GM12878 (cell line): Measurements from ENCODE around the gene AGAP1. TPM values are rescaled to one million over a fixed set of nuclear protein-coding genes. Genes with fewer than 3 reads are reported as not detected.

Source experiments
- ATAC-seq: fragments of 200-7000 bp; cut with Tn5 transposase; 3 replicates; pipeline ENCODE4 v1.9.1; 2020; ENCODE audit warnings: mild to moderate bottlenecking, moderate library complexity
- BruUV-seq: library from RNA; stranded (reverse); fragments of 400-500 nt; replicated peaks from 2 replicates; lab custom pipeline; 2021; lab: Mats Ljungman, UMichigan
- CTCF ChIA-PET: fragments of 300-600 bp; sonication (Branson Sonifier 250); formaldehyde crosslinking; extraction: SDS; loops from one replicate; lab custom pipeline; 2021; ENCODE audit warnings: inconsistent platforms; lab: Yijun Ruan, JAX
- POLR2A ChIA-PET: fragments of 350-600 bp; formaldehyde crosslinking; extraction: SDS; loops from one replicate; lab custom pipeline; 2021; ENCODE audit warnings: inconsistent platforms; lab: Charles Lee
- RAD21 ChIA-PET: fragments of 300-600 bp; sonication (Branson Sonifier 250); formaldehyde crosslinking; loops from one replicate; lab custom pipeline; 2023; ENCODE audit warnings: antibody characterized with exemption; ENCODE audit not compliant: unreplicated experiment; lab: Charles Lee
- SMC1A ChIA-PET: fragments of 300-600 bp; sonication (Branson Sonifier 250); formaldehyde crosslinking; loops from one replicate; lab custom pipeline; 2023; ENCODE audit not compliant: unreplicated experiment, uncharacterized antibody; lab: Charles Lee
- DNase-seq: peaks from one replicate; pipeline ENCODE4 v3.0.0-alpha.2; 2011; ENCODE audit warnings: low read depth, low spot score
- FAIRE-seq: peaks from 3 replicates; lab custom pipeline; 2011; peaks lifted over from hg19 to GRCh38; lab: Jason Lieb, UNC
- H2AFZ ChIP-seq: 2 replicates; pipeline ENCODE4 v1.6.0; 2011; ENCODE audit warnings: low read depth, low read length, control low read depth; ENCODE audit not compliant: control insufficient read depth
- H3K27ac ChIP-seq: 2 replicates; pipeline ENCODE4 v1.5.1; 2011; ENCODE audit warnings: control low read depth; ENCODE audit not compliant: control insufficient read depth, insufficient read depth
- H3K27me3 ChIP-seq, 2 experiments: replicated peaks in 1 of 2; 2 replicates each; pipeline versions ENCODE4 v1.6.0 to v1.6.1; 2011; ENCODE audit warnings: low read length in 1 of 2; ENCODE audit not compliant: control insufficient read depth in 2 of 2, insufficient read depth in 2 of 2
- H3K36me3 ChIP-seq, 2 experiments: 2 replicates each; pipeline ENCODE4 v1.5.1; 2011; ENCODE audit warnings: low read length in 1 of 2; ENCODE audit not compliant: control insufficient read depth in 2 of 2, insufficient read depth in 2 of 2
- H3K4me1 ChIP-seq: 2 replicates; pipeline ENCODE4 v1.6.1; 2011; ENCODE audit warnings: mild to moderate bottlenecking, low read length, moderate library complexity, mixed read lengths; ENCODE audit not compliant: control insufficient read depth, insufficient read depth
- H3K4me2 ChIP-seq: 2 replicates; pipeline ENCODE4 v1.6.0; 2011; ENCODE audit warnings: control low read depth; ENCODE audit not compliant: control insufficient read depth, insufficient read depth
- H3K4me3 ChIP-seq: fragments of 200-600 bp; sonication (generic); 2 replicates; pipeline ENCODE4 v1.5.1; 2016
- H3K79me2 ChIP-seq: 2 replicates; pipeline ENCODE4 v1.6.0; 2011; ENCODE audit warnings: low read length; ENCODE audit not compliant: control insufficient read depth, insufficient read depth
- H3K9ac ChIP-seq: 2 replicates; pipeline ENCODE4 v1.8.0; 2011; ENCODE audit warnings: low read length, control low read depth, mixed read lengths; ENCODE audit not compliant: control insufficient read depth, insufficient read depth
- H3K9me3 ChIP-seq: replicated peaks from 3 replicates; pipeline ENCODE4 v1.5.1; 2011; ENCODE audit warnings: mild to moderate bottlenecking, low read length; ENCODE audit not compliant: control insufficient read depth, insufficient read depth
- H4K20me1 ChIP-seq: 2 replicates; pipeline ENCODE4 v1.6.0; 2011; ENCODE audit not compliant: control insufficient read depth, insufficient read depth
- BACH1 ChIP-seq: fragments of 450-650 bp; IDR thresholded peaks from 2 replicates; pipeline ENCODE4 v1.6.1; 2017; ENCODE audit warnings: mild to moderate bottlenecking, borderline replicate concordance
- FOS ChIP-seq: IDR thresholded peaks from 3 replicates; pipeline ENCODE4 v1.6.1; 2011; ENCODE audit warnings: borderline replicate concordance; ENCODE audit not compliant: insufficient read length; ENCODE audit errors: extremely low read depth
- GABPA ChIP-seq: IDR thresholded peaks from 2 replicates; pipeline ENCODE4 v1.6.1; 2014; ENCODE audit warnings: antibody characterized with exemption, low read depth, mild to moderate bottlenecking, inconsistent platforms
- IRF3 ChIP-seq: fragments of 450-650 bp; IDR thresholded peaks from 2 replicates; pipeline ENCODE4 v1.6.1; 2014; ENCODE audit warnings: mild to moderate bottlenecking
- MTA3 ChIP-seq: IDR thresholded peaks from 2 replicates; pipeline ENCODE4 v1.6.1; 2012; ENCODE audit warnings: low read length, inconsistent platforms, borderline replicate concordance
- MYB ChIP-seq: fragments of 150-350 bp; IDR thresholded peaks from 2 replicates; pipeline ENCODE4 v1.6.1; 2014; ENCODE audit warnings: mild to moderate bottlenecking, low read depth, low read length, borderline replicate concordance
- NBN ChIP-seq: fragments of 450-650 bp; IDR thresholded peaks from 2 replicates; pipeline ENCODE4 v1.6.1; 2016
- NR2C2 ChIP-seq: IDR thresholded peaks from 2 replicates; pipeline ENCODE4 v1.6.1; 2011; ENCODE audit warnings: borderline replicate concordance, low read depth; ENCODE audit not compliant: control insufficient read depth, insufficient read length
- SREBF1 ChIP-seq: IDR thresholded peaks from 2 replicates; pipeline ENCODE4 v1.6.1; 2012; ENCODE audit warnings: mild to moderate bottlenecking, low read length
- STAT3 ChIP-seq: IDR thresholded peaks from 2 replicates; pipeline ENCODE4 v1.6.1; 2011; ENCODE audit warnings: low read depth, low read length, improper control_type of control experiment
- TARDBP ChIP-seq: IDR thresholded peaks from 2 replicates; pipeline ENCODE4 v1.6.1; 2016; ENCODE audit warnings: borderline replicate concordance
- TCF3 ChIP-seq: IDR thresholded peaks from 2 replicates; pipeline ENCODE4 v1.6.1; 2012; ENCODE audit warnings: low read depth, mild to moderate bottlenecking, low read length, borderline replicate concordance; ENCODE audit not compliant: insufficient read depth
- WRNIP1 ChIP-seq: IDR thresholded peaks from 2 replicates; pipeline ENCODE4 v1.6.1; 2011; ENCODE audit warnings: low read depth, low read length, improper control_type of control experiment, borderline replicate concordance
- ZBTB33 ChIP-seq: fragments of 450-650 bp; IDR thresholded peaks from 2 replicates; pipeline ENCODE4 v1.6.1; 2017; ENCODE audit warnings: mild to moderate bottlenecking
- ZNF384 ChIP-seq: IDR thresholded peaks from 2 replicates; pipeline ENCODE4 v1.6.1; 2012; ENCODE audit warnings: low read depth, mild to moderate bottlenecking, low read length, improper control_type of control experiment, borderline replicate concordance
- WGBS: methylation state at CpG from one replicate; pipeline ENCODE4 v1.1.6; 2016; ENCODE audit warnings: low lambda C conversion rate; ENCODE audit not compliant: insufficient replicate concordance, insufficient coverage; ENCODE audit errors: missing lambda C conversion rate; 5-methylcytosine and 5-hydroxymethylcytosine counted together
- in situ Hi-C: fragments of 300-500 bp; cut with MboI; formaldehyde crosslinking; loops from 9 replicates; pipeline ENCODE4 v1.14.3; 2018; ENCODE audit warnings: mixed read lengths
- intact Hi-C: fragments of 100-400 bp; cut with micrococcal nuclease; formaldehyde crosslinking; loops from one replicate; pipeline ENCODE4 v1.14.2; 2022; ENCODE audit not compliant: unreplicated experiment
- polyA plus RNA-seq, 11 experiments: library from polyadenylated mRNA; depleted of rRNA in 4 of 11; unstranded in 6 of 11; stranded (reverse) in 5 of 11; fragments of >200 nt; fragmentation: Nextera tagmentation in 4 of 11; fragmentation: Illumina TruSeq in 1 of 11; extraction: Ambion mirVana in 4 of 11; extraction: Trizol in 1 of 11; gene quantifications; 1 replicate in 1 of 11; 2 replicates in 10 of 11; pipeline versions ENCODE4 v1.2.1 to v1.2.3, GENCODE V29; 2011 to 2016; ENCODE audit warnings: inconsistent platforms in 2 of 11, missing spikeins in 2 of 11, low read depth in 1 of 11
- total RNA-seq, 4 experiments: library from RNA; depleted of rRNA in 3 of 4; stranded (reverse); fragments of >200 nt in 3 of 4; fragmentation: Illumina TruSeq in 1 of 4; extraction: Trizol in 1 of 4; gene quantifications; 2 replicates each; pipeline versions ENCODE4 v1.2.1 to v1.2.3, GENCODE V29; 2013 to 2021

The AGAP1 gene
- total and polyA plus RNA-seq, 10 of the 15 experiments (the other 5 are each of a cell fraction or from before 2014, with no cell fraction given): 0.05 to 0.15 (median 0.06) TPM; not detected in 7

GRCh38 chr2:236163471-236164200, 669.8 kb downstream of the AGAP1 start:
- in situ Hi-C loops: no loop called here
- intact Hi-C loops: no loop called here
- Histone ChIP-seq H4K20me1 (no peaks in the 10 kb centered on the region), H3K36me3 (no peaks in the 10 kb centered on the region), H2AFZ (no peak overlapping the region), H3K4me3 (no peak overlapping the region), H3K4me2 (no peak overlapping the region), H3K27me3 (peaks cover 3 to 10% of the 10 kb centered on the region in 2 experiments; a peak in 3 of 4 replicates), H3K9ac (no peak overlapping the region), H3K4me1 (no peaks in the 10 kb centered on the region), H3K9me3 (peaks cover 2% of the 10 kb centered on the region; the same call in 2 of the 3 replicates), H3K79me2 (no peaks in the 10 kb centered on the region), H3K27ac (no peak overlapping the region)
- TF ChIP-seq MTA3: no peak
- no peak for TF ChIP-seq STAT3
- TF ChIP-seq ZNF384: no peak
- TF ChIP-seq BACH1: no peak
- TF ChIP-seq NR2C2: no peak
- TF ChIP-seq ZBTB33: no peak
- TF ChIP-seq GABPA: no peak
- no peak for TF ChIP-seq NBN
- no peak for TF ChIP-seq TARDBP
- no peak for TF ChIP-seq SREBF1
- no peak for TF ChIP-seq FOS
- TF ChIP-seq MYB: no peak
- TF ChIP-seq TCF3: no peak
- no peak for TF ChIP-seq IRF3
- no peak for TF ChIP-seq WRNIP1
- ChIA-PET POLR2A (no interaction called here), RAD21 (no interaction called here), CTCF (no interaction called here), SMC1A (no interaction called here)
- DNase-seq: no peak
- no TSS peak for BruUV-seq
- ATAC-seq: no peak
- no peak for FAIRE-seq
- 46% methylated on average over 45 of the region's 59 CpGs for WGBS
